ENCODE data around the gene TRAPPC12. TPM values are rescaled to one million over a fixed set of nuclear protein-coding genes. Genes with fewer than 3 reads are reported as not detected.

Gene TRAPPC12
- total RNA-seq, 2 experiments from 2014 or later: 49.8 to 64.0 TPM

DNA sequence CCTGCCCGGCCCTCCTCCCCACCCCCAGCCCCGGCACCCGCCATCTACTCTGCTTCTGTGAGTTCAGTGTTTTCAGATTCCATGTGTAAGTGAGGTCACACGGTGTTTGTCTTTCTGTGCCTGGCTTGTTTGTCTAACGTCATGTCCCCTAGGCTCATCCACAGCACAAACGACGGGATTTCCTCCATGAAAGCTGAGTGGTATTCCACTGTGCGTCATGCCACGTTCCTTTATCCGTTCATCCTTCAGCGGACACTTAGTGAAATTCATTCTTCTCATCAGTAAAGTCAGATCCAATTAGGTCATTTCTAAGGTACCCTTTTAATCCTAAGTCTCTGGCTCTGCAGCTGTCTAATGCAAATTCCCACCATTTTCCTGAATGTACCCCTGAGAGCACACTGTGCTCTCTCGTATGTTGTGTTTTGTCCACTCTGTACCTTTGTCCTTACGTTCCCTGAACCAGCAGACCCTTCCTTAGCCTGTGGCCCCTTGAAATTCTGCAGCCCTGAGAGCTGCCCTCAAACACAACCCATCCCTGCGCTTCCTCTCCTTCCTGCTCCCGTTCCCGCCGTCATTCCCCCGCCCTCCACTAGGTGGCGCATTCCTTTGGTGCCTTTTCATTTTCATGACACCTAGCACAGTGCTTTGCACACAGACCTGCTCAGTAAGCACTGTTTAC lies 44.1 kb downstream of the TRAPPC12 start:
- Histone ChIP-seq H3K36me3 (ENCODE audit: insufficient read depth, low read length) (peaks cover 81% of the 10 kb centered on the region), H3K4me3 (ENCODE audit: low read length) (no peak overlapping the region)

DNA sequence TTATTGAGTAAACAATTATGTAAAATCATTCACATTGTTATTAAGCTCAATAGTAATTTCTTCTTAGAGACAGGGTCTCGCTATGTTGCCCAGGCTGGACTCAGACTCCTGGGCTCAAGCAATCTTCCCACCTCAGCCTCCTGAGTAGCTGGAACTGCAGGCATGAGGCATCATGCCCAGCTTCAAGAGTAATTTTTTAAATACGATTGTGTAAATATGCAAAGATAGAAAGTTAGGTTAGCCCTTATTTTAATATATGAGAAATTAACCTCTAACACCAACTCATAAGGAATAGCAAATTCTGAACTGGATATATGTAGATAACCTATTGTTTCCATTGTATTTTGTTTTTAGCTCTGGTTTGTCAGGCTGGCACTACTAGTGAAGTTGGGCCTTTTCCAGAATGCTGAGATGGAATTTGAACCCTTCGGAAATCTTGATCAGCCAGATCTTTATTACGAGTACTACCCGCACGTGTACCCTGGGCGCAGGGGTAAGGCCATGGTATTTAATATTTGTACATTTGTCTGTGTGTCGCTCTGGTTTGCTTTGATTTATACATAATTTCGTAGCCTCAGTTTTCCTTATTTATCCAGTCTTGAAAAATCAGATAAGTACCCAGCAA lies 44.8 kb downstream of the TRAPPC12 start:
- CTCF ChIA-PET: interaction anchor here (0.7 to 1.9 kb wide), 10 partner anchors 8 to 235 kb away, joined by 3 to 8 read pairs (median 4); partner anchors contain the start of gene TRAPPC12
- no peak for ATAC-seq (ENCODE audit: poor library complexity)
- intact Hi-C loops (cut with DNase I, micrococcal nuclease): loop anchor here (1.0 to 5.0 kb wide), 3 partner anchors 38 to 227 kb away; no protein-coding TSS in a partner anchor
- Mint-ChIP-seq H3K9me3 (no peaks in the 10 kb centered on the region), H3K36me3 (ENCODE audit: low read depth) (peaks cover 79% of the 10 kb centered on the region), H3K27me3 (no peaks in the 10 kb centered on the region), H3K4me3 (no peak overlapping the region), H3K27ac (no peak overlapping the region), H3K4me1 (ENCODE audit: low read depth) (peaks cover 5% of the 10 kb centered on the region)
- POLR2A ChIA-PET: no interaction called here
- no peaks in the 10 kb centered on the region for H3K27me3 ChIP-seq (ENCODE audit: control insufficient read depth in 1 of 2, insufficient read depth in 2 of 2, low read length in 2 of 2)
- H3K4me3 ChIP-seq (ENCODE audit: low read length): no peak overlapping the region
- no peak overlapping the region for H3K27ac ChIP-seq (ENCODE audit: low read depth in 1 of 2, low read length in 2 of 2)
- peaks cover 83% of the 10 kb centered on the region for H3K36me3 ChIP-seq (ENCODE audit: insufficient read depth, low read length)
- TF ChIP-seq, protein P1, sequence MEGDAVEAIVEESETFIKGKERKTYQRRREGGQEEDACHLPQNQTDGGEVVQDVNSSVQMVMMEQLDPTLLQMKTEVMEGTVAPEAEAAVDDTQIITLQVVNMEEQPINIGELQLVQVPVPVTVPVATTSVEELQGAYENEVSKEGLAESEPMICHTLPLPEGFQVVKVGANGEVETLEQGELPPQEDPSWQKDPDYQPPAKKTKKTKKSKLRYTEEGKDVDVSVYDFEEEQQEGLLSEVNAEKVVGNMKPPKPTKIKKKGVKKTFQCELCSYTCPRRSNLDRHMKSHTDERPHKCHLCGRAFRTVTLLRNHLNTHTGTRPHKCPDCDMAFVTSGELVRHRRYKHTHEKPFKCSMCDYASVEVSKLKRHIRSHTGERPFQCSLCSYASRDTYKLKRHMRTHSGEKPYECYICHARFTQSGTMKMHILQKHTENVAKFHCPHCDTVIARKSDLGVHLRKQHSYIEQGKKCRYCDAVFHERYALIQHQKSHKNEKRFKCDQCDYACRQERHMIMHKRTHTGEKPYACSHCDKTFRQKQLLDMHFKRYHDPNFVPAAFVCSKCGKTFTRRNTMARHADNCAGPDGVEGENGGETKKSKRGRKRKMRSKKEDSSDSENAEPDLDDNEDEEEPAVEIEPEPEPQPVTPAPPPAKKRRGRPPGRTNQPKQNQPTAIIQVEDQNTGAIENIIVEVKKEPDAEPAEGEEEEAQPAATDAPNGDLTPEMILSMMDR (IDR thresholded peaks at IDR 0.05): peak; percentile 74
- H3K4me1 ChIP-seq (ENCODE audit: insufficient read depth, low read length): no peaks in the 10 kb centered on the region
- no peaks in the 10 kb centered on the region for H3K9me3 ChIP-seq (ENCODE audit: control insufficient read depth in 1 of 2, insufficient read depth in 1 of 2, low read length in 2 of 2)
- no peak for DNase-seq

More for the DNA sequence above, 44.1 kb downstream of the TRAPPC12 start:
- peaks cover 5% of the 10 kb centered on the region for H3K4me1 Mint-ChIP-seq (ENCODE audit: low read depth)
- H3K4me1 ChIP-seq (ENCODE audit: insufficient read depth, low read length): no peaks in the 10 kb centered on the region
- POLR2A ChIA-PET: no interaction called here
- H3K27ac ChIP-seq (ENCODE audit: low read depth in 1 of 2, low read length in 2 of 2): no peak overlapping the region
- H3K27ac Mint-ChIP-seq: no peak overlapping the region
- no peaks in the 10 kb centered on the region for H3K27me3 ChIP-seq (ENCODE audit: control insufficient read depth in 1 of 2, insufficient read depth in 2 of 2, low read length in 2 of 2)
- ATAC-seq (ENCODE audit: poor library complexity) (peak; percentile 60), DNase-seq (peak; percentile 54 to 81 (median 70))
- no peaks in the 10 kb centered on the region for H3K9me3 Mint-ChIP-seq
- H3K36me3 Mint-ChIP-seq (ENCODE audit: low read depth): peaks cover 79% of the 10 kb centered on the region
- H3K4me3 Mint-ChIP-seq: no peak overlapping the region
- intact Hi-C loops (cut with DNase I, micrococcal nuclease): loop anchor here (1.0 to 5.0 kb wide), 3 partner anchors 39 to 228 kb away; no protein-coding TSS in a partner anchor
- no peaks in the 10 kb centered on the region for H3K27me3 Mint-ChIP-seq
- H3K9me3 ChIP-seq (ENCODE audit: control insufficient read depth in 1 of 2, insufficient read depth in 1 of 2, low read length in 2 of 2): no peaks in the 10 kb centered on the region
- CTCF ChIA-PET: interaction anchor here (0.6 to 1.9 kb wide), 11 partner anchors 9 to 815 kb away, joined by 3 to 8 read pairs (median 4); partner anchors contain the start of gene TRAPPC12
- TF ChIP-seq, protein P1 (IDR thresholded peaks at IDR 0.05): peak; percentile 99

DNA sequence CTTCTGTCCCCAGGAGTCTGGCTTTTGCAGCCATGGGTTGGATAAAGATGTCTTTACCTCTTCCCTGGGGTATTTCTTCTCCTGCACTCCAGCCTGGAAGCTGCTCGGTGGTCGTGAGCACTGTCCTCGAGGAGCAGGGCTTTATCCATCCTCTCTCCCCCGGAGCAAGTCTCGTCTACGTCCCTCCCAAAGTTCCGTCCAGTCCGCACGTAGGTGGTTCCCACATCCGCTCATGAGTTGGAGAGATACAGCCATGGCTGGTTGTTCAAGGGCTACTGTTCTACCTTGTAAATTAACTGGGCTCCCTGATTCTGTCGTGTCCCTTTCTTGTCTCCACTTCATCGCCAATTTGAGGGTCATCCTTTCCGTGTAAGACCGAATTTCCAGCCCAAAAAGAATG lies 47.1 kb downstream of the TRAPPC12 start:
- Histone ChIP-seq H3K27ac (ENCODE audit: low read depth in 1 of 2, low read length in 2 of 2) (no peak overlapping the region), H3K4me3 (ENCODE audit: low read length) (no peak overlapping the region), H3K9me3 (ENCODE audit: control insufficient read depth in 1 of 2, insufficient read depth in 1 of 2, low read length in 2 of 2) (no peaks in the 10 kb centered on the region), H3K4me1 (ENCODE audit: insufficient read depth, low read length) (no peaks in the 10 kb centered on the region), H3K36me3 (ENCODE audit: insufficient read depth, low read length) (peaks cover 82% of the 10 kb centered on the region), H3K27me3 (ENCODE audit: control insufficient read depth in 1 of 2, insufficient read depth in 2 of 2, low read length in 2 of 2) (no peaks in the 10 kb centered on the region)
- Mint-ChIP-seq H3K27ac (no peak overlapping the region), H3K4me1 (ENCODE audit: low read depth) (peaks cover 5% of the 10 kb centered on the region), H3K4me3 (no peak overlapping the region), H3K27me3 (no peaks in the 10 kb centered on the region), H3K9me3 (no peaks in the 10 kb centered on the region), H3K36me3 (ENCODE audit: low read depth) (peaks cover 87% of the 10 kb centered on the region)
- TF ChIP-seq, protein P1 (IDR thresholded peaks at IDR 0.05): no peak
- no peak for DNase-seq
- CTCF ChIA-PET: no interaction called here
- intact Hi-C loops (cut with DNase I, micrococcal nuclease): no loop called here
- ATAC-seq (ENCODE audit: poor library complexity): no peak
- POLR2A ChIA-PET: no interaction called here

Data from CD4-positive, alpha-beta T cell (primary cell).